ENCODE data around the gene IZUMO2. TPM values are rescaled to one million over a fixed set of nuclear protein-coding genes. Genes with fewer than 3 reads are reported as not detected.

The IZUMO2 gene
- total RNA-seq, 1 experiment from 2014 or later: not detected

- no peak overlapping the region for H3K4me2 ChIP-seq (ENCODE audit: low read length)
- H3K4me1 ChIP-seq (ENCODE audit: control insufficient read depth in 1 of 2, insufficient read depth in 2 of 2, low read length in 2 of 2): peaks cover 0 to 7% of the 10 kb centered on the region in 2 experiments; a peak in 1 of 4 replicates
- H2AFZ ChIP-seq (ENCODE audit: low read depth, low read length, poor library complexity, severe bottlenecking): no peak overlapping the region
- H3K36me3 ChIP-seq (ENCODE audit: control insufficient read depth in 1 of 2, insufficient read depth in 2 of 2, low read length in 2 of 2): no peaks in the 10 kb centered on the region
- no peak for ATAC-seq
- H3K27ac ChIP-seq (ENCODE audit: low read depth, low read length): no peak overlapping the region
- RAD21 ChIA-PET (ENCODE audit: low non-redundant PET in 1 of 2, low total read pairs in 2 of 2, uncharacterized antibody in 2 of 2, unreplicated experiment in 2 of 2): no interaction called here
- intact Hi-C loops (cut with micrococcal nuclease): no loop called here
- H3K4me3 ChIP-seq (replicated peaks in 1 of 2; ENCODE audit: low read depth in 1 of 2, low read length in 2 of 2): no peak overlapping the region
- DNase-seq (ENCODE audit: low read depth, low spot score): no peak
- TF ChIP-seq CBX3 (IDR thresholded peaks at IDR 0.05; ENCODE audit: low read depth) (peak; percentile 42; the same call in 1 of the 2 replicates), SP1 (IDR thresholded peaks at IDR 0.05; ENCODE audit: low read depth) (no peak)
- CTCF ChIA-PET: no interaction called here
- BruUV-seq (replicated peaks): no TSS peak
- H3K79me2 ChIP-seq (ENCODE audit: insufficient read depth, low read length): no peaks in the 10 kb centered on the region
- no peaks in the 10 kb centered on the region for H4K20me1 ChIP-seq (ENCODE audit: insufficient read depth)
- H3K27me3 ChIP-seq (ENCODE audit: insufficient read depth, low read length): no peaks in the 10 kb centered on the region
- no peaks in the 10 kb centered on the region for H3K9me2 ChIP-seq (ENCODE audit: insufficient read depth)
- H3K9me3 ChIP-seq (ENCODE audit: control insufficient read depth in 1 of 2, insufficient read depth in 1 of 2, low read depth in 1 of 2, low read length in 2 of 2): no peaks in the 10 kb centered on the region
- H3K9ac ChIP-seq (ENCODE audit: low read length): no peak overlapping the region
- POLR2A ChIA-PET: no interaction called here
Measured at GRCh38 chr19:50175924-50176323, 12.8 kb upstream of the IZUMO2 start.

- intact Hi-C loops (cut with micrococcal nuclease): no loop called here
Measured at GRCh38 chr19:50174100-50174793, 11.2 kb upstream of the IZUMO2 start.

More at GRCh38 chr19:50174100-50174793, 11.2 kb upstream of the IZUMO2 start:
- POLR2A ChIA-PET: no interaction called here
- Histone ChIP-seq H3K4me1 (ENCODE audit: control insufficient read depth in 1 of 2, insufficient read depth in 2 of 2, low read length in 2 of 2) (peaks cover 0 to 9% of the 10 kb centered on the region in 2 experiments; a peak in 1 of 4 replicates), H4K20me1 (ENCODE audit: insufficient read depth) (no peaks in the 10 kb centered on the region), H3K9me2 (ENCODE audit: insufficient read depth) (no peaks in the 10 kb centered on the region), H3K9me3 (ENCODE audit: control insufficient read depth in 1 of 2, insufficient read depth in 1 of 2, low read depth in 1 of 2, low read length in 2 of 2) (no peaks in the 10 kb centered on the region), H3K9ac (ENCODE audit: low read length) (no peak overlapping the region), H3K79me2 (ENCODE audit: insufficient read depth, low read length) (no peaks in the 10 kb centered on the region), H3K4me2 (ENCODE audit: low read length) (no peak overlapping the region), H3K4me3 (replicated peaks in 1 of 2; ENCODE audit: low read depth in 1 of 2, low read length in 2 of 2) (no peak overlapping the region), H3K36me3 (ENCODE audit: control insufficient read depth in 1 of 2, insufficient read depth in 2 of 2, low read length in 2 of 2) (no peaks in the 10 kb centered on the region), H3K27ac (ENCODE audit: low read depth, low read length) (no peak overlapping the region), H3K27me3 (ENCODE audit: insufficient read depth, low read length) (no peaks in the 10 kb centered on the region), H2AFZ (ENCODE audit: low read depth, low read length, poor library complexity, severe bottlenecking) (no peak overlapping the region)
- no peak for DNase-seq (ENCODE audit: low read depth, low spot score)
- no peak for ATAC-seq
- RAD21 ChIA-PET (ENCODE audit: low non-redundant PET in 1 of 2, low total read pairs in 2 of 2, uncharacterized antibody in 2 of 2, unreplicated experiment in 2 of 2): no interaction called here
- BruUV-seq (replicated peaks): no TSS peak
- TF ChIP-seq ZNF274 (IDR thresholded peaks at IDR 0.05; ENCODE audit: low read depth, low read length) (no peak), ATF3 (IDR thresholded peaks at IDR 0.05) (no peak), EZH2phosphoT487 (IDR thresholded peaks at IDR 0.05; ENCODE audit: borderline replicate concordance) (no peak), ZBTB33 (IDR thresholded peaks at IDR 0.05; ENCODE audit: extremely low read depth, insufficient replicate concordance, low read length) (no peak)
- CTCF ChIA-PET: no interaction called here

Data from HCT116 (cell line).